K562 (cell line): ENCODE measurements around the gene AGPAT2. TPM values are rescaled to one million over a fixed set of nuclear protein-coding genes. Genes with fewer than 3 reads are reported as not detected.

Source experiments
- BHLHE40 ChIP-seq: IDR thresholded peaks from 2 replicates; pipeline ENCODE4 v1.6.1; 2011; ENCODE audit warnings: low read length, improper control_type of control experiment
- E2F6 ChIP-seq, 2 experiments: IDR thresholded peaks; 2 replicates each; pipeline ENCODE4 v1.6.1; 2011; ENCODE audit warnings: borderline replicate concordance in 1 of 2, control low read depth in 1 of 2, low read depth in 1 of 2, low read length in 1 of 2, mild to moderate bottlenecking in 1 of 2, mixed read lengths in 1 of 2, moderate library complexity in 1 of 2; ENCODE audit not compliant: insufficient read depth in 1 of 2, insufficient read length in 1 of 2, poor library complexity in 1 of 2, severe bottlenecking in 1 of 2; ENCODE audit errors: extremely low read depth in 1 of 2
- FUS ChIP-seq: fragments of 200-400 bp; formaldehyde crosslinking; optimal IDR thresholded peaks from 2 replicates; pipeline ENCODE3; 2017; ENCODE audit warnings: low read depth, low read length
- MED1 ChIP-seq: sonication (generic); formaldehyde crosslinking; IDR thresholded peaks from 2 replicates; pipeline ENCODE4 v1.8.1; 2023; ENCODE audit warnings: missing genetic modification reagents, borderline replicate concordance
- NCOA1 ChIP-seq: fragments of 450-650 bp; IDR thresholded peaks from 2 replicates; pipeline ENCODE4 v1.6.1; 2016; ENCODE audit warnings: low read depth
- PHB2 ChIP-seq: fragments of 450-650 bp; IDR thresholded peaks from 2 replicates; pipeline ENCODE4 v1.6.1; 2017; ENCODE audit warnings: low read depth
- PHF20 ChIP-seq: fragments of 450-650 bp; IDR thresholded peaks from 2 replicates; pipeline ENCODE4 v1.6.1; 2018; ENCODE audit not compliant: partially characterized antibody
- RBM39 ChIP-seq: fragments of 200-400 bp; formaldehyde crosslinking; optimal IDR thresholded peaks from 2 replicates; pipeline ENCODE3; 2018; ENCODE audit warnings: low read depth, low read length
- RFX7 ChIP-seq: fragments of 250-450 bp; sonication (Bioruptor Pico); IDR thresholded peaks from 2 replicates; pipeline ENCODE4 v1.5.1; 2021; ENCODE audit warnings: mild to moderate bottlenecking
- SAFB ChIP-seq: fragments of 200-400 bp; formaldehyde crosslinking; IDR thresholded peaks from 2 replicates; pipeline ENCODE4 v1.6.1; 2017; ENCODE audit warnings: low read depth, low read length, borderline replicate concordance
- SAFB2 ChIP-seq: fragments of 200-400 bp; formaldehyde crosslinking; IDR thresholded peaks from 2 replicates; pipeline ENCODE4 v1.6.1; 2018; ENCODE audit warnings: borderline replicate concordance, low read length, low read depth, moderate library complexity; ENCODE audit not compliant: severe bottlenecking
- TCF7L2 ChIP-seq: fragments of 150-350 bp; IDR thresholded peaks from 2 replicates; pipeline ENCODE4 v1.6.1; 2016; ENCODE audit warnings: low read depth, mild to moderate bottlenecking, low read length, moderate library complexity
- U2AF1 ChIP-seq: fragments of 200-400 bp; formaldehyde crosslinking; optimal IDR thresholded peaks from 2 replicates; pipeline ENCODE3; 2017; ENCODE audit warnings: mild to moderate bottlenecking, low read depth, low read length, moderate library complexity
- ZFP91 ChIP-seq: sonication (generic); formaldehyde crosslinking; IDR thresholded peaks from 2 replicates; pipeline ENCODE4 v1.8.0; 2022; ENCODE audit warnings: mild to moderate bottlenecking, missing genetic modification reagents
- ZNF232 ChIP-seq: sonication (generic); formaldehyde crosslinking; IDR thresholded peaks from 2 replicates; pipeline ENCODE4 v1.8.0; 2022; ENCODE audit warnings: mild to moderate bottlenecking, missing genetic modification reagents
- ZNF263 ChIP-seq: sonication (generic); formaldehyde crosslinking; IDR thresholded peaks from 2 replicates; pipeline ENCODE4 v1.8.0; 2022; ENCODE audit warnings: mild to moderate bottlenecking, missing genetic modification reagents, borderline replicate concordance
- polyA plus RNA-seq, 8 experiments: library from polyadenylated mRNA; depleted of rRNA in 4 of 8; stranded (reverse) in 5 of 8; unstranded in 3 of 8; fragments of >200 nt; fragmentation: Nextera tagmentation in 2 of 8; fragmentation: Illumina TruSeq in 1 of 8; extraction: Ambion mirVana in 2 of 8; extraction: Trizol in 1 of 8; gene quantifications; 2 replicates each; pipeline versions ENCODE4 v1.2.1 to v1.2.3, GENCODE V29; 2011 to 2014; ENCODE audit warnings: inconsistent platforms in 1 of 8, missing spikeins in 1 of 8
- total RNA-seq, 7 experiments: library from RNA; depleted of rRNA in 6 of 7; stranded (reverse); fragments of >200 nt in 6 of 7; fragmentation: Illumina TruSeq in 2 of 7; extraction: Trizol in 2 of 7; gene quantifications; 2 replicates each; pipeline versions ENCODE4 v1.2.1 to v1.2.3, GENCODE V29; 2011 to 2021; ENCODE audit warnings: low replicate concordance in 1 of 7
- TF ChIP-seq, protein P1 (sequence below): sonication (generic); formaldehyde crosslinking; IDR thresholded peaks from 2 replicates; pipeline ENCODE4 v1.5.0; 2020; ENCODE audit warnings: missing genetic modification reagents
- TF ChIP-seq, protein P2 (sequence below), 3 experiments: fragments of 200-800 bp in 1 of 3; fragments of 250-450 bp in 1 of 3; fragments of 450-650 bp in 1 of 3; sonication (Bioruptor Pico) in 1 of 3; sonication (Bioruptor generic) in 1 of 3; formaldehyde crosslinking in 1 of 3; IDR thresholded peaks; 2 replicates each; pipeline versions ENCODE4 v1.6.1 to v1.8.0; 2016 to 2022; ENCODE audit warnings: mild to moderate bottlenecking in 2 of 3, missing genetic modification characterization in 2 of 3, missing compliant biosample characterization in 1 of 3, moderate library complexity in 1 of 3

The AGPAT2 gene
- total and polyA plus RNA-seq, 9 of the 15 experiments (the other 6 are each of a cell fraction or from before 2014, with no cell fraction given) = 0.13 to 54.5 (median 23.9) TPM

GRCh38 chr9:136644343-136644592 is 43.0 kb downstream of the AGPAT2 start (continued):
- TF ChIP-seq RFX7 (CRISPR knock-in tag) (no peak), E2F6 (IDR thresholded peaks at IDR 0.05; ENCODE audit: borderline replicate concordance in 1 of 2, extremely low read depth in 1 of 2, insufficient read depth in 1 of 2, insufficient read length in 1 of 2, low read depth in 1 of 2, low read length in 1 of 2, poor library complexity in 1 of 2, severe bottlenecking in 1 of 2) (peak; percentile 72 to 83), NCOA1 (no peak), TCF7L2 (no peak), BHLHE40 (peak; percentile 88), ZNF263 (no peak), ZNF232 (CRISPR knock-in tag) (no peak), PHF20 (peak; percentile 5), FUS (no peak), MED1 (CRISPR knock-in tag) (no peak), SAFB (0 out of 2 replicates have a peak, but pooled peaks have one; percentile 32), U2AF1 (no peak), RBM39 (no peak), ZFP91 (no peak), SAFB2 (no peak), PHB2 (no peak)
- TF ChIP-seq, protein P1, sequence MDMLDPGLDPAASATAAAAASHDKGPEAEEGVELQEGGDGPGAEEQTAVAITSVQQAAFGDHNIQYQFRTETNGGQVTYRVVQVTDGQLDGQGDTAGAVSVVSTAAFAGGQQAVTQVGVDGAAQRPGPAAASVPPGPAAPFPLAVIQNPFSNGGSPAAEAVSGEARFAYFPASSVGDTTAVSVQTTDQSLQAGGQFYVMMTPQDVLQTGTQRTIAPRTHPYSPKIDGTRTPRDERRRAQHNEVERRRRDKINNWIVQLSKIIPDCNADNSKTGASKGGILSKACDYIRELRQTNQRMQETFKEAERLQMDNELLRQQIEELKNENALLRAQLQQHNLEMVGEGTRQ (CRISPR knock-in tag) = peak; percentile 82
- TF ChIP-seq, protein P2, sequence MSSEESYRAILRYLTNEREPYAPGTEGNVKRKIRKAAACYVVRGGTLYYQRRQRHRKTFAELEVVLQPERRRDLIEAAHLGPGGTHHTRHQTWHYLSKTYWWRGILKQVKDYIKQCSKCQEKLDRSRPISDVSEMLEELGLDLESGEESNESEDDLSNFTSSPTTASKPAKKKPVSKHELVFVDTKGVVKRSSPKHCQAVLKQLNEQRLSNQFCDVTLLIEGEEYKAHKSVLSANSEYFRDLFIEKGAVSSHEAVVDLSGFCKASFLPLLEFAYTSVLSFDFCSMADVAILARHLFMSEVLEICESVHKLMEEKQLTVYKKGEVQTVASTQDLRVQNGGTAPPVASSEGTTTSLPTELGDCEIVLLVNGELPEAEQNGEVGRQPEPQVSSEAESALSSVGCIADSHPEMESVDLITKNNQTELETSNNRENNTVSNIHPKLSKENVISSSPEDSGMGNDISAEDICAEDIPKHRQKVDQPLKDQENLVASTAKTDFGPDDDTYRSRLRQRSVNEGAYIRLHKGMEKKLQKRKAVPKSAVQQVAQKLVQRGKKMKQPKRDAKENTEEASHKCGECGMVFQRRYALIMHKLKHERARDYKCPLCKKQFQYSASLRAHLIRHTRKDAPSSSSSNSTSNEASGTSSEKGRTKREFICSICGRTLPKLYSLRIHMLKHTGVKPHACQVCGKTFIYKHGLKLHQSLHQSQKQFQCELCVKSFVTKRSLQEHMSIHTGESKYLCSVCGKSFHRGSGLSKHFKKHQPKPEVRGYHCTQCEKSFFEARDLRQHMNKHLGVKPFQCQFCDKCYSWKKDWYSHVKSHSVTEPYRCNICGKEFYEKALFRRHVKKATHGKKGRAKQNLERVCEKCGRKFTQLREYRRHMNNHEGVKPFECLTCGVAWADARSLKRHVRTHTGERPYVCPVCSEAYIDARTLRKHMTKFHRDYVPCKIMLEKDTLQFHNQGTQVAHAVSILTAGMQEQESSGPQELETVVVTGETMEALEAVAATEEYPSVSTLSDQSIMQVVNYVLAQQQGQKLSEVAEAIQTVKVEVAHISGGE (CRISPR knock-in tag; IDR thresholded peaks at IDR 0.05) = no peak
